CD4-positive, alpha-beta T cell treated with Interleukin-21 for 1 hour (primary cell): ENCODE data around the gene USP6.
A peak's percentile ranks its signal among the peaks of the same experiment; 100 is the strongest.
"Not testable (repeated sequence)": the region's sequence is repeated elsewhere in the genome, so short reads cannot be mapped to it uniquely, and the experiment has no call there.

Source experiments
- DNase-seq: peaks from one replicate; pipeline ENCODE4 v3.0.0-alpha.2; 2020

The USP6 gene

DNA sequence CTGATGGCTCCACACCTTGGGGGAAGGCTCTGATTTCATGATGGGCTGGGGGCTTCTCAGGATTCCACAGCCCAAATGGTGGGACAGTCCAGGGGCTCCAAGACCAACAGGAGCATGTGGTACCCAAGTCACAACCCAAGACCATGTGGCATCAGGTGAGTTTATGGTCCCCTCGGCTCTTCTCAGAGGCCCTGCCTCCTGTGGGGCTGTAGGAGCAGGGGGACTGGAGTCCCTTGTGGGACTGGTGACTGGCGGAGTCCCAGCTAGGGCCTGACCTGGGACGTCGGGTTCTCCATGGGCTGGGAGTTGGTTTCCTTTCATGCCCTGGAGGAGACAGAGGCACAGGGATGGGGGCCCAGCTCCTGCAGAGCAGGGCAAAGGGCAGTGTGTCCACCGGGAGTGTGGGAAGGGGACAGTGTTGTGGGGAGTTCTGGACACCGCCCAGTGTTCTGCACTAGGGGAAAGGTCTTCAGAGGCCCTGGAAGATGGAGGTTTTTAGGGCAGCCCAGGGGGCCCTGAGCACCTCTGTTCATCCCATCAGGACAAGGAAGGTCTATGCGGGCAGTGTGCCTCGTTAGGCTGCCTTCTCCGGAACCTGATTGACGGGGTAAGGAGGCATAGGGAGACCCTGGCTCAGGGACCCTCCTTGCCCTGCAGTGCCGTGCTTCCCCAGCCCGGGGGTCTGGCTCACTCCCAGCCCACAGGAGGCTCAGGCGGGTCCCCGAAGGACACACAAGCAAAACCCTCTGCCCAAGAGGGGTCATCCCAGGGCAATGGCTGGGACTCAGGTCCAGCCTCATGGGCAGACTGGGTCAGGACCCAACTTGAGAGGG lies 21.0 kb downstream of the USP6 start:
- DNase-seq, result not testable (repeated sequence)

DNA sequence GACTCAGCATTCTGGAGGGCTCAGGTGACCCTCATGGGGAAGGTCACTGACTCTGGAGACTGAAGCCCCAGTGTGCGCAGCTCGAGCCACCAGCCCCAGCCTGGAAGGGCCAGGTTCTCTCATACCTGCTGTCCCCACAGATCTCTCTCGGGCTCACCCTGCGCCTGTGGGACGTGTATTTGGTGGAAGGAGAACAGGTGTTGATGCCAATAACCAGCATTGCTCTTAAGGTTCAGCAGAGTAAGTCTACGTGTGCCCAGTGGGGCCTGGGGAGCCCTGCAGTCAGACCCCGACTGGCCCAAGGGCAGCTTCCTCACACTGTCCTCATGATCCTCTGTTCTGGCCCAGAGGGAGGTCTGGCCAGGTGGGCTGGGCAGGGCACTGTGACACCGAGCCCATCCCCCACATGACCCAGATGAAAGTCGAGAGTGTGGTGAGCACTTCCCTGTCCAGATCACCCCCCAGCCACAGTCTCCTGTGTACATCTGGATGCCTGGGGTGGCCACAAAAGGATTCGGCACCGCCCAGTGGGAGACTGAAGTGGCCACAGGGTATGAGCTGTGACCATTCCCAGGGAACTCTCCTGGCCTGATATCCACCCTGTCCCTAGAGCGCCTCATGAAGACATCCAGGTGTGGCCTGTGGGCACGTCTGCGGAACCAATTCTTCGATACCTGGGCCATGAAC lies 21.8 kb downstream of the USP6 start:
- not testable (repeated sequence) for DNase-seq

DNA sequence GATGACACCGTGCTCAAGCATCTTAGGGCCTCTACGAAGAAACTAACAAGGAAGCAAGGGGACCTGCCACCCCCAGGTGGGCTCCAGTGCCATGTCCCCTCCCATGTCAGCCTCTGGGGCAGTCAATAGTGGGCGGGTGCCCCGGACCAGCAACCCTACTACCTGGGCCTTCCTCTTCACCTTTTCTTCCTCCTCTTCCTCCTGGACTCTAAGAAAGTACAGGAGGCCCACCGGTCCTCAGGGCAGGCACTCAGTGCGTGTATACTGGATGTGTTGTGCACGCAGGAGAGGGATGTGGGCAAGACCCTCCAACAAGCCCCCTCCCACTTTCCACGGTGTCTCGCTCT lies 22.3 kb downstream of the USP6 start:
- not testable (repeated sequence) for DNase-seq

DNA sequence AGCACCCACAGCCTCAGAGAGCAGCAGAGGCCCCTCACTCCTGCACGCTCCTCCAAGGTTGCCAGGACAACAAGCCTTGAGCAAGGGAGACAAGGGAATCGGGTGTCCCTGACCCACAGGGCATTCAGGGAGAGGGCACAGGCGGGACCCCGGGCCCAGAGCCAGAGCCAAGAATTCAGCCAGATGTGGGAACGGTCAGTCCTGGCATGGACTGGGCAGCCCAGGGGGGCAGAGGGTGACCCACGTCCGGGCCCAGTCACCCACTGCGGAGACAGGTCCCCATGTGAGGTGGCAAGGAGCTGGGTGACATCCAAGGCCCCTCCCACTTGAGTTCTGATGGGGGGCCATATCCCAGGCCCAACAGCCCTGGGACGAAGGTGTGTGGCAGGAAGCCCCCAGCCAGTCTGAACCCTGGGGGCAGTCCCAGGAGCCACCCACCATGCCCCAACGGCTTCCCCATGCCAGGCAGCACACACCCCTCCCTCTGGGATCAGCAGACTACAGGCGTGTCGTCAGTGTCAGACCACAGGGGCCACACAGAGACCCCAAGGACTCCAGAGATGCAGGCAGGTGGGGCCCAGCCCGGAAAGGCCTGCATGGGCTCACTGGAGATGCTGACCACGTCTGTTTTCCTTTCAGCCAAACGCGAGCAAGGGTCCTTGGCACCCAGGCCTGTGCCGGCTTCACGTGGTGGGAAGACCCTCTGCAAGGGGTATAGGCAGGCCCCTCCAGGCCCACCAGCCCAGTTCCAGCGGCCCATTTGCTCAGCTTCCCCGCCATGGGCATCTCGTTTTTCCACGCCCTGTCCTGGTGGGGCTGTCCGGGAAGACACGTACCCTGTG lies 23.0 kb downstream of the USP6 start:
- no peak for DNase-seq

DNA sequence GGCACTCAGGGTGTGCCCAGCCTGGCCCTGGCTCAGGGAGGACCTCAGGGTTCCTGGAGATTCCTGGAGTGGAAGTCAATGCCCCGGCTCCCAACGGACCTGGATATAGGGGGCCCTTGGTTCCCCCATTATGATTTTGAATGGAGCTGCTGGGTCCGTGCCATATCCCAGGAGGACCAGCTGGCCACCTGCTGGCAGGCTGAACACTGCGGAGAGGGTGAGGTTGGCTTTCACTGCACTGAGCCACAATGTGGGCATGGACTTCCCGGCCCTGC lies 23.6 kb downstream of the USP6 start:
- DNase-seq, result no peak

DNA sequence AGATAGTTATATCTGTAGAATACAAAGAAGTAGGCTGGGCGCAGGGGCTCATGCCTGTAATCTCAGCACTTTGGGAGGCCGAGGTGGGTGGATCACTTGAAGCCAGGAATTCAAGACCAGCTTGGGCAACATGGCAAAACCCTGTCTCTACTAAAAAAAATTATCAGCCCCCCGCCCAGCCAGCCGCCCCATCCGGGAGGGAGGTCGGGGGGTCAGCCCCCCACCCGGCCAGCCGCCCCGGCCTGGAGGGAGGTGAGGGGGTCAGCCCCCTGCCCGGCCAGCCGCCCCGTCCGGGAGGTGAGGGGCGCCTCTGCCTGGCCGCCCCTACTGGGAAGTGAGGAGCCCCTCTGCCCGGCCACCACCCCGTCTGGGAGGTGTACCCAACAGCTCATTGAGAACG lies 27.0 kb downstream of the USP6 start:
- DNase-seq, result not testable (repeated sequence)

DNA sequence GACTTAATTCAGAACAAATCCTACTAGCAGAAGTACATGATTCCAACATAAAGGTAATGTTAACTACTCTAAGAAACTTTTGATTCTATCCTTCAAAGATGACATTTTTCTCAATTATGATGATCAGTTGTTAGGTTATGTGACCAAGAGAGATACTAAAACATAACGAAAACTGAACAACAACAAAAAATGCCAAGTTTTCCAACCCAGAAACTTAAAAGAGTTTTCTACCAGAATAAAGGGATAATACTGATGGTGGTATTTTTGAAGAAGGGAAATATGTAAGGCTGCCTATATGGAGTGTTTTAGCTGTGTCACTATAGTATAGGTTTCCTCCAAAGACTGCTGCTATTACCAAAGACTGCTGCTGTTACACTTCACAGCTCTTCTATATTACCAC lies 30.3 kb downstream of the USP6 start:
- DNase-seq, result not testable (repeated sequence)

DNA sequence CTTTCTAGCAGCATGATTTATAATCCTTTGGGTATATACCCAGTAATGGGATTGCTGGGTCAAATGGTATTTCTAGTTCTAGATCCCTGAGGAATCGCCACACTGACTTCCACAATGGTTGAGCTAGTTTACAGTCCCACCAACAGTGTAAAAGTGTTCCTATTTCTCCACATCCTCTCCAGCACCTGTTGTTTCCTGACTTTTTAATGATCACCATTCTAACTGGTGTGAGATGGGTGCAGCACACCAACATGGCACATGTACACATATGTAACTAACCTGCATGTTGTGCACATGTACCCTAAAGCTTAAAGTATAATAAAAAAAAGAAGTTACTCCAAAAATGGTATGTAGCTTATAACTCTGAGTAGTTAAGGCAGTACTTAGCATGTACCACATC lies 44.9 kb downstream of the USP6 start:
- not testable (repeated sequence) for DNase-seq

DNA sequence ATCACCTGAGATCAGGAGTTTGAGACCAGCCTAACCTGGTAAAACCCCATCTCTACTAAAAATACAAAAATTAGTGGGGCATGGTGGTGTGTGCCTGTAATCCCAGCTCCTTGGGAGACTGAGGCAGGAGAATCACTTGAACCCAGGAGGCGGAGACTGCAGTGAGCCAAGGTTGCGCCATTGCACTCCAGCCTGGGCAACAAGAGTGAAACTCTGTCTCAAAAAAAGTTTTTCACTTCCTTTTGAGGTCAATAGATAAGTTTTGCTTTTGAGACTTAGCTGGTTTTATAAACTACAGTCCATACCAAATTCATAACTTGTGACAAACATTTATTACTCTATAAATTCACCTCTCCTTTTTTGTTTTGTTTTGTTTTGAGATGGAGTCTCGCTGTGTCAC lies 46.0 kb downstream of the USP6 start:
- DNase-seq, result not testable (repeated sequence)

DNA sequence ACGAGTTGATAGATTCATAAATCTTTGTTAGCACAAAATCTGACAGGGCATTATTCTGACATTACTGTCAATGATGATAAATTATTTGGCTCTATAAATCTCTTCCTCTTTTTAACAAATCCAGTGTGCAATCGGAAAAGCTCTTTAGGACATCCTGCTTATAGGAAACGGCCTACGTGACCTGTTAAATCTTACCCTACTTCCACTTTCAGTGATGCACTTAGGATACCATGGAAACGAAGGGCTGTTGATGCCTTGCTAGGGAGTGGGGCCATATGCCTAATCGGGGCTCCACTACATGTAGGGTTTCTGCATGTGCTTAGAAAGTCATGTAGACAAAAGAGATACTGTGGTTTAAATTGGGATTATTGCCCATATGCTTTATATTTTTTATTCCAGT lies 48.6 kb downstream of the USP6 start:
- peak; percentile 6 for DNase-seq

DNA sequence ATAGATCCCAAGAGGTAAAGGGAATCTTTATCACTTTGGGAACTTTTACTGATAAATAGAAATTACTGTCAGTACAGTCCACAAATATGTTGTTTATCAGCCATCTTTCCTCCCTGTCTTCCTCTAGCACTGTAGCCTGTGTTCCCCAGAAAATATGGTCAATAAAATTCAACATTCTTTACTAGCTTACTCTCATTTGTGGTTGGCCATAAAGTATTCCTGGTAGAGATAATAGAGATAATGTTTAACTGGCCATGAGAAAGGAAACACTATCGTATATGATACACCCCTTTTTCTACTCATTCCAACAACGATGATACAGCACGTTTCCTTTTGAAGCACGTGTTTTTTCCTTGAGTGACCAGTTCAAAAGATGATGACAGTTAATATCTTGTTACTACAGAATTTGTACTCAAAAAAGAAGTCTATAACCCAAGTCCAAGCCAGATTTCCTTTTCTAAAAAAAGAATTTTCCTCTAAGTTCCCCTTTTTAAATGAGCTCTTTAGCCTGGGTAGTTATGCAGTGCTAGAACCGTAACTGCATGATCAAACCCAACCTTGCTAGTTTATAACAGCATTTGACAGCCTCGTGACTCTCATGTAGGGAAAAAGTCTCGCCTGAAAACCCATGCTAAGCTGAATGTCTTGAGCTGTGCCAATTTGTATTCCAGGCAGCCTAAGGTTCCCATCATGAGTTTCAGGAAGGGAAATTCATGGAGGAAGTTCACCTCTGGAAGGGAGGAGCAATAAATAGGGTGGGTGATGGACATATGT lies 50.1 kb downstream of the USP6 start:
- not testable (repeated sequence) for DNase-seq

DNA sequence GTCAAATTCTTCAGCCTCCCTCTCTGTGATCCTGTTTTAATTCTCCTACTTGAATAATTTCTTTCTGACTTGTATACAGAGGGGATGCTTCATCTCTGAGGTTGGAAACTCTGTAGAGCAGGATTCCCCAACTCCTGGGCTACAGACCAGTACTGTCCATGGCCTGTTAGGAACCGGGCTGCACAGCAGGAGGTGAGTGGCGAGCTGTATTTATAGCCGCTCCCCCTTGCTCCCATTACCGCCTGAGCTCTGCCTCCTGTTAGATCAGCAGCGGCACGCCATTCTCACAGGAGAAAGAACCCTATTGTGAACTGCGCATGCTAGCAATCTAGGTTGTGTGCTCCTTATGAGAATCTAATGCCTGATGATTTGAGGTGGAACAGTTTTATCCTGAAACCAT lies 59.2 kb downstream of the USP6 start:
- not testable (repeated sequence) for DNase-seq

DNA sequence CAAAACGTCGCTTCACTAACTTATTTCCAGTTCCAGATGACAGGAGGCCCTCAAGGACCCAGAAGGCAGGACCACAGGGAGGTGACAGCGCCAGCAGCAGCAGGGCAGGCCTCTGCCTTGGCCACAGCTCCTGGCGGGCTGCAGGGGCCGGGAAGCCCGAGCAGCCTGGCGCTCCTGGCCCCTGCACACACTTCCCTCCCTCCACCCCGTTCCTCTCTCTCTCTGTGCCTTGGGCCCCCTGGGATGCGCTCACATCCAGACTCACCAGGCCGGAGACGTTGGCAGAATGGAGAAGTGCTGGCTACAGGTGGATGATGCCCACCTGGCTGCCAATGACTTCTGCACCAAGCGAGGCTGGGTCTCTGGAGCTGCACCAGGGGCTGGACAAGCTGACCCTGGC lies 63.2 kb downstream of the USP6 start:
- no peak for DNase-seq

DNA sequence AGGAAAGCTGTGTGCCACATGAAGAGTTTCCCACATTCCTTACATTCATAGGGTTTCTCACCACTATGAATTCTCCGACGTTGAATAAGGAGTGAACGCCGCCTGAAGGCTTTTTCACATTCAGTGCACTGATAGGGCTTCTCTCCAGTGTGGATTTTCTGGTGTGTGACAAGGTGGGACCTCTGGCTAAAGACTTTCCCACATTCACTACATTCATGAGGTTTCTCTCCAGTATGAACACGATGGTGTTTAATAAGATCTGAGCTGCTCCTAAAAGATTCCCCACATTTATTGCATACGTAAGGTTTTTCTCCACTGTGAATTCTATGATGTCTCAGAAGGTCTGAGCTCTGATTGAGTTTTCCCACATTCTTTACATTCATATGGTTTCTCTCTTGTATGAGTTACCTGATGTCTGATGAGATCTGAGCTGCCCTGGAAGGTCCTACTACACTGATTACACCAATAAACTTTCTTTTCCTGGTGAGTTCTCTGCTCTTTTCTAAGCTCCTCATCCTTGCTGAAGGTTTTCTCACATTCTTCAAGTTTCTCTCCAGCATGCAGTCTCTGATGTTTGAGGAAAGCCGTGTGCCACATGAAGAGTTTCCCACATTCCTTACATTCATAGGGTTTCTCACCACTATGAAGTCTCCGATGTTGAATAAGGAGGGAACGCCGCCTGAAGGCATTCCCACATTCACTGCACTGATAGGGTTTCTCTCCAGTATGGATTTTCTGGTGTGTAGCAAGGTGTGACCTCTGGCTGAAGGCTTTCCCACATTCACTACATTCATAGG lies 65.9 kb downstream of the USP6 start:
- DNase-seq, result no peak

DNA sequence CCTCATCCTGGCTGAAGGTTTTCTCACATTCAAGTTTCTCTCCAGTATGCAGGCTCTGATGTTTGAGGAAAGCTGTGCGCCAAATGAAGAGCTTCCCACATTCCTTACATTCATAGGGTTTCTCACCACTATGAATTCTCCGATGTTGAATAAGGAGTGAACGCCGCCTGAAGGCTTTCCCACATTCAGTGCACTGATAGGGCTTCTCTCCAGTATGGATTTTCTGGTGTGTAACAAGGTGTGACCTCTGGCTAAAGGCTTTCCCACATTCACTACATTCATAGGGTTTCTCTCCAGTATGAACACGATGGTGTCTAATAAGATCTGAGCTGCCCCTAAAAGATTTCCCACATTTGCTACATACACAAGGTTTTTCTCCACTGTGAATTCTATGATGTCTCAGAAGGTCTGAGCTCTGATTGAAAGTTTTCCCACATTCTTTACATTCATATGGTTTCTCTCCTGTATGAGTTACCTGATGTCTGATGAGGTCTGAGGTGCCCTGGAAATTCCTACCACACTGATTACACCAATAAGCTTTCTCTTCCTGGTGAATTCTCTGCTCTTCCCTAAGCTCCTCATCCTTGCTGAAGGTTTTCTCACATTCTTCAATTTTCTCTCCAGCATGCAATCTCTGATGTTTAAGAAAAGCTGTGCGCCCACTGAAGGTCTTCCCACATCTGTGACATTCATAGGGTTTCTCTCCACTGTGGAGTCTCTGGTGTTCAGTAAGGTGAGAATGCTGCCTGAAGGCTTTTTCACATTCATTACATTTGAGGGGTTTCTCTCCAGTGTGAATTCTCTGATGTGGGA lies 67.0 kb downstream of the USP6 start:
- no peak for DNase-seq

DNA sequence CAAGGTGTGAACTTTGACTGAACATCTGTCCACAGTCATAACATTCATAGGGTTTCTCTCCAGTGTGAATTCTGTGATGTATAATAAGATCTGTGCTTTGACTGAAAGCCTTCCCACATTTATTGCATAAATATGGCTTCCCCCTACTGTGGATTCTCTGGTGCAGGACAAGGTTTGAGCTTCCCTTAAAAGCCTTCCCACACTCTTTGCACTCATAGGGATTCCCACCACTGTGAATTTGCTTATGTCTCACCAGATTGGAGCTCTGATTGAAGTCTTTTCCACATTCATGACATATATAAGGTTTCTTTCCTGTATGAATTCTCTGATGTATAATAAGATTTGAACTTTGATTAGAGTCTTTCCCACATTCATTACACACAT lies 67.6 kb downstream of the USP6 start:
- no peak for DNase-seq

DNA sequence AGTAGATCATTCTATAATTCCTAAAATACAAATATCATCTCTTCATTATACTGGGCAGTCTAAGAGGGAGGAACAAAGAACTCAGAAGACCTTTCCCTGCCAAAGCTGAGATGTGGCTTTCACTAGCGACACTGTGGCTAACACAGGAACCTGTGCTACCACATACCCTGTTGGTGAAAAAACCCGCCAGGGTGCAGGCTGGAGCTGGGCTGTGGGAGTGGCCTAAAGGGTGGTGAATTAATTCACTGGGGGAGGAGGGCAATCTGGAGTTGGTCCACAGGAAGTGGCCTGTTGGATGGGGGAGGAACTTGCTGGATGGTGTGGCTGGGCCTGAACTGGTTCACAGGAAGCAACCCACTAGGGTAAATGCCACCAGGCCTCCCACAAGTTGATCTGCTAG lies 68.5 kb downstream of the USP6 start:
- DNase-seq, result peak; percentile 59

DNA sequence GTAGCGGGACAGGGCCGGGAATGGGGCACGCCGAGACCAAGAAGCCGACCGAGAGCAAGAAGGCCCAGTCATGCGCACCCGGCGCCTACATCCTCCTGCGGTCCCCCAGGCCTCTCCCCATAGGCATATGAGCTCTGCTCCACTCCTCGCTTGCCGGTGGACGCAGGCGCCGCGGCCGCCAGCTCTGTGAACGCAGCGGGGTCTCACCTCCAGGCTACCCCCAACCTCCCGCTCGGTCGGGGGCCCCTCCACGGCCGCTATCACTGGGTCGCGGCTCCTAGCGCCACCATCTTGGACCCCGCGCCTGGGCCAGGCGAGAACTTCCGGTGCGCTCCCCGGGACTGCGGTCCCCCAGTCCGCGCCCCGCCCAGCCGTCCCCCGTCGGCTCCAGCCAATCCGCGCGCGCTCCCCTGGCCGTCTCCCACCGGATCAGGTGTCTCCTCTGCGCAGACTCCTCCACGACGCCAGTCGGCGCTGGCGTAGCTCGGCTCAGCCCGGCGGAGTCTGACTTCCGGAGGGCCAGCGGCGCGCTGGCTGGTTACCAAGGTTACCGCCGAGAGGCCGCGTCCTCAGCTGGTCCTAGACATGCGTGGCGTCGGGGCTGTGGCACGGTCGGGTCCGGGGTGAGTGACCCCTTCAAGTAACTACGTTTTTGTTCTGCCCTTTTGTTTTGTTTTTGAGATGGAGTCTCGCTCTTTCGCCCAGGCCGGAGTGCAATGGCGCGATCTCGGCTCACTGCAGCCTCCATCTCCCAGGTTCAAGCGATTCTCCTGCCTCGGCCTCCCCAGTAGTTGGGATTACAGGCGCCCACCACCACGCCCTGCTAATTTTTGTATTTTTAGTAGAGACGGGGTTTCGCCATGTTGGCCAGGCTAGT lies 75.9 kb downstream of the USP6 start, which contains the start of gene ZNF594:
ZNF594 (minus strand) TSS at position 328 of the 877 bp plus-strand sequence. CDS start 7,612 bp downstream, outside the sequence.
- peak; percentile 98 for DNase-seq

DNA sequence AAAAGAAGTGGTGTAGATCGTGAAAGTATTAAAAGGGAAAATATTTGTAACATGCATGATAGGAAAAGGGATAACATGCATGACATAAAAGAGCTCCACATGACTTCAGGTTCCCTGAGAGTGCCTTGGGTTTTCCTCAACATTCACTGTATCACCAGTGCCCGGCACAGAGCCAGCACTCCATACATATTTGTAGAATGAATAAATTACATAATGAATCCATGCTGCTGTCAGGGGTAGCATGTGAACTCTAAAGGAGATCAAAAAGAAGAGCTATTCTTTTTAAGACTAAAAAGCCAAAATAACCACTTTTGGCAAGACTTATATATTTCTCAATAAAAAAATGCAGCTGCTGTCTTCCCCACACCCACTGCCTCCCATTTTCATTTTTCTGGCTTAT lies 78.5 kb downstream of the USP6 start:
- DNase-seq, result no peak

DNA sequence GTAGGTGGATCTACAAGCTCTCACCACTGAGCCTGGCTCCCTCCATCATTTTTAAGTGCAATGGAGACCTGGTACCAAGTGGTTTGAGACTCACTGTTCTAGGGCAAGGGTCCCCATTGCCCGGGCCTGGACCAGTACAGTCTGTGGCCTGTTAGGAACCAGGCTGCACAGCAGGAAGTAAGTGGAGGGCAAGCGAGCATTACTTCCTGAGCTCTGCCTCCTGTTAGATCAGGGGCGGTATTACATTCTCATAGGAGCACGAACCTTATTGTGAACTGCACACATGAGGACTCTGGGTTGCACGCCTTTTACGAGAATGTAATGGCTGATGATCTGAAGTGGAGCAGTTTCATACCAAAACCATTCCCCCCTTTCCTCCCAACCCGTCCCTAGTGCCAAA lies 82.6 kb downstream of the USP6 start:
- no peak for DNase-seq
